HG03159 (cell line): Measurements from ENCODE around the gene SH3RF3.
"Not testable (repeated sequence)": the region's sequence is repeated elsewhere in the genome, so short reads cannot be mapped to it uniquely, and the experiment has no call there.

Experiments
- ATAC-seq: cut with Tn5 transposase; IDR thresholded peaks from one replicate; pipeline ENCODE4 v1.9.1; 2021; ENCODE audit warnings: mild to moderate bottlenecking, moderate library complexity; ENCODE audit not compliant: unreplicated experiment

The SH3RF3 gene

GRCh38 chr2:109128616-109129355 lies at the start of gene SH3RF3:
TSS of gene SH3RF3 (plus strand) at chr2:109129205.
- ATAC-seq = no peak

DNA sequence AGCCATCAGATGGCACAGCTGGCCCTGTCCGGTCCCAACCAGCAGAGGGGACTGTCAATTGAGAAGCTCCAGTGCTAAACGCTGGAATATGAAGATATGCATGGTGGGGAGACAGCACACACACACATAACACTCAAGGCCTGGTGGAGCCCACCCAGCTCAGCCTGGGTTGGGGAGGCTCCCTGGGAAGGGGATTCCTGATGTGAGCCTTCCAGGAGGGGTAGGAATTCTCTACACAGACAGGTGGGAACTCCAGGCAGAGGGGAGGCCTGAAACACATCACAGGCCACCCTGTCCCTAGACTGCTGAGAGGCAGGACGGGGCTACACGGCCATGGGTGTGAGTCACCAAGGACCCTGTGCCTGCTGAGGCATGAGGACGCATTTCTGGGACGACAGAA lies 49.4 kb upstream of the SH3RF3 start:
- ATAC-seq = no peak

- ATAC-seq = no peak
These were observed 48.9 kb upstream of the SH3RF3 start for GRCh38 chr2:109080109-109080508.

- no peak for ATAC-seq
These were observed 48.2 kb upstream of the SH3RF3 start for GRCh38 chr2:109080757-109081156.

DNA sequence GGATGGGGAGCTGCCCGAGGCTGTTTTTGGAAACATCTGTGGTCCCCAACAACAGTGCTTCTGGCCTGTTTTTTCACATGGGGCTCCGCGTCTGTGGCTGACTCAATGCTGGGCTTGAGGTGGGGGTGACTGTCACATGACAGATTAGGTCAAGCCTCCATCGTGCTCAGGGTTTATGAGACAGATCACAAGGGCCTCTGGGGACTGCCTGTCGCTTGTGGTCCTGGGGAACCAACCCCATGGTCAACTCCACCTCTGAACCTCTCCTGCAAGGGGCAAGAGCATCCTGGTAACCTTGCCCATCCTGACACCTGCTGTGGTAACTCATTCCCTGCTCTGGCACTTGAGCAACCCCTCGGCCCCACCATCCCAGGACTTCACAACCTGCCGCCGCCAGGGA lies 47.6 kb upstream of the SH3RF3 start:
- ATAC-seq = no peak

DNA sequence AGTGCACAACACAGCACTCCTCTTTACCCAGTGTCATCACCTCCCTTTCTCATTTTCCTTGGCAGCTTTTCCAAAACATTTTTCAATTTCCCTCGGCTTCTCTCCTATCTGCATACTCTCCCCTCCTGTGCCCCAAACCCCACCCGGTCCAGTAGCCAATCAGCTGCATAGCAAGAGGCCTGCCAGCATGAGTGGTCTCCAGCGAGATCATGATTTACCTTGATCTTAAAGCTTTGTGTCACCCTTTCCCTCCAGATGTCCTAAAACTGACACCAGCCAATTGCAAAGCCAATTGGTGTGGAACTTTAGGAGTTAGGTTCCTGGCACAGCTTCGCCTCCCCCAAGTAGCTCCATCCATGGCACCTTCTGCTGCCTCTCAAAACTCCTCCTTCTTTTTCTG lies 45.2 kb upstream of the SH3RF3 start:
- ATAC-seq = no peak

DNA sequence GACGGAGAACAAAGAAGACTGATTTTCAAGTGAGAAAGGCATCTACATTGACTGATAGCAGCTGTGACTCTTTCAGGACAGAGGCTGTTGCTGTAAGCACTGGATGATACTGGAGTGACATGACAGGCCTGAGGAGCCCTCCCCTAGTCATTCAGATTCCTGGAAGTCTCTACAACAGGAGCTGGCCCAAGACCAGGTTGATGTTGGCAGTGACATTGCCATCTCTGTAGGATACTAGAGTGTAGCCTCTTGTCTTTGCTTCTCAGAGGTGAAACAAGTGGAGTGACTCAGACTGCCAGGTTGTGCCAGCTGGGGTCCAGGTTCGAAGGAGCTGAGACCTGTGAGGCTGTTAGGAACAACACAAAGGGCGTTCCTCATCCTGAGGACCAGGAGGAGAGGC lies 44.7 kb upstream of the SH3RF3 start:
- no peak for ATAC-seq

GRCh38 chr2:109085912-109086742 lies 42.9 kb upstream of the SH3RF3 start:
- no peak for ATAC-seq

GRCh38 chr2:109086743-109087020 lies 42.3 kb upstream of the SH3RF3 start:
- no peak for ATAC-seq

- ATAC-seq = no peak
These were observed 41.8 kb upstream of the SH3RF3 start for GRCh38 chr2:109087055-109087663.

DNA sequence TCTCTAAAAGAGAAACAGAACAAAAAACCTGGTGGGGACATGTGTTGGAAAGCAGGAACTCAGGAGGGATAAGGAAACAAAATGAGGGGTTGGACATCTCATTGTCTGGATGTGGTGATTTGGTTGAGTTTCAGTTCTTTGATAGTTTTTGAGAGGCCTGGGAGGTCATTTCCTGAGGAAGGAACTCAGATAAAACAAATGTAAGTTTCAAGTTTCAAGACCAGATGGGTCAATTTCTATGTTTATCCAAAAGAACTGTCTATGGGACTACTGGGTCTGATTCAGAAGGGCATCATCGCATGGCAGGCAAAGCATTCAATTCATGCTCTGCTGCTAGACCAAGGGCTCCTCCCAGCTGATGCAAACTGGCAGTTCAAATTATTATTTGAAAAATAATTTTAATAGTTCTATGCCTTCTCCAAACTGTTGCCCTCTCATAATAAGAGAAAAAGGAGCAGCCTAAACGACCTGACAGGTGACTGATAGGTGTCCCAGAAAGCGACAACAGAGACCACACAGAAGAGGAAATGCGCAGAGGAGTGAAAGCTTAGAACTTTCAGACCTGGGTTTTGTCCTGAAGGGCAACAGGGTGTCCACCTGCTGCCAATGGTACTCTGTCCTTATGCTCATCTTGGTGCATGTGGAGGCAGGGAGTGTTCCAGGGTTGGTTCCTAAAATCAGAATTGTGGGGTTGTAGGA lies 39.3 kb upstream of the SH3RF3 start:
- no peak for ATAC-seq

GRCh38 chr2:109091526-109091925 lies 37.5 kb upstream of the SH3RF3 start:
- no peak for ATAC-seq

- ATAC-seq = no peak
These were observed 34.9 kb upstream of the SH3RF3 start for GRCh38 chr2:109094144-109094543.

DNA sequence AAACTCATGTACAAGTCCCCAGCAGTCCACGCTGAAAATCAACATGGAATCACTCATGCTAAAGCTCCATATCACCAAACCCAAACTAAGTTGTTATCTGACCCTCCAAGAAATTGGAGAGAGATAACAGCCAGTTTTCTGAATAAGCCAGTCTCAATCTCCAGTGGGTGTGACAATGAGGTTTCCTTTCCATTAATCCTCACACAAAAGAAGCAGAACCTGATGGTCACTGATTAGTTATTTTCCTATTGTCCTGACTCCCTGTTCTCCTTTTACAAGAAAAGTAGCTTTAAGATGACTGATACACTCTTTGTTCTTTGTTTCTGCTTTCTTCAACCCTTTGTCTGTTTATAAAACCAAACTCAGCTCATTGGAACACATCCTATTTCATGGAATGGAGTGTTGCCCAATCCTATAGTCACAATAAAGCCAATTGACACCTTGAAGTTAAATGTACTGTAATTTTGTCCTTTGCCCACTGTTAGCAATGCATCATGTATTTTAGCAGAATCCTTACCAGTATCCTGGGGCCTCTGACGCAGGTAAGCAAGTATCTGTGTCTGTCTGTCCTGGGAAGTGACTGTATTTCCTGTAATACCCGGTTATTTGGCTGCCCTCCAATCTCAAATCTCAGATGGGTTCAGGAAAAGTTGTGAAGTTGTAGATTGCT lies 30.6 kb upstream of the SH3RF3 start:
- no peak for ATAC-seq

- ATAC-seq = no peak
These were observed 30.1 kb upstream of the SH3RF3 start for GRCh38 chr2:109098921-109099273.

DNA sequence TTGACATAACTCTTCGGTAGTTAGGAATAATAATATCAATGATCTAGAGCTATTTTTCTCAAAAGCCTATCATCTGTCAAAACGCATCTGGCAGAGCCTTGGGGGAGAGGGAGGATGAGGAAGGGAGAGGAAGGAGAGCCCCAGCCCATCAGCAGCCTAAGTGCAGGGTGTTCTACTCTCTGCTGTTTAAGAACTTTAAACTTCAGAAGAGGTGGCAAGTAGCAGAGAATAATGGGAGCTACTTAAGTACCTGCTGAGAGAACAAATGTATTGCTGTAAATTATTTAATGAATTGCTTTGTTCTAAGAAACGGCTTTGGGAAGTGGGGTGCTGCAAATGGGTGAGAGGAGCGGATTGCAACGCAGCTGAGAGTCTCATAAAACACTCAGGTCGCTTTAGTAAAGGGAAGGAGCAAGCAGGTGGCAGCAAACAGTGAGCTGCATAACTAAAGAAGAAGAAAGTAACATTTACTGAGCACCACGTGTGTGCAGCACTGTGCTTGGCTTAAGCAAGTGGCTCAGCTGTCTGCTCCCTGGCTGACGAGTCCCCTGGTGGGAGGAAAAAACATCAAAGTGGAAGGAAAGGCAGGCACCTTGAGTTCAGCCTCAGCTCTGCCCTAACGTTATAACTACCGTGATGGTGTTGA lies 26.3 kb upstream of the SH3RF3 start:
- ATAC-seq = no peak

DNA sequence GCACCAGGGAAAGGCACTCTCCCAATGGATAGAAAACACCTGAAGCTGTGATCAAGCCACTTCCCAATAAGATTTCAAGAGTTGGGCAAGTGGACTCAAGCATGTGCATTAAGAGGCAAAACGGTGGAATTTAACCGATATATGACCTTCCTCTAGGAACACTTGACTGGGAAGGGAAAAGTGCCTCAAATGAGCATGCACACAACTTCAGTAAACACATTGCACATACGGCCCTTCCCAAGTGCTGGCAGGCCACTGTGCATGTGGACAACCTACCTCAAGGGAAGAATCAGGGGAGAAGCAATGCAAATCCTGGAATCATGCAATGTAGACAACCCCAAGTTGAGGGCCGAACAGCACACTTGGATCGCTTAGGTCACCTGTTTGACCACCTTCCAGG lies 23.9 kb upstream of the SH3RF3 start:
- no peak for ATAC-seq

DNA sequence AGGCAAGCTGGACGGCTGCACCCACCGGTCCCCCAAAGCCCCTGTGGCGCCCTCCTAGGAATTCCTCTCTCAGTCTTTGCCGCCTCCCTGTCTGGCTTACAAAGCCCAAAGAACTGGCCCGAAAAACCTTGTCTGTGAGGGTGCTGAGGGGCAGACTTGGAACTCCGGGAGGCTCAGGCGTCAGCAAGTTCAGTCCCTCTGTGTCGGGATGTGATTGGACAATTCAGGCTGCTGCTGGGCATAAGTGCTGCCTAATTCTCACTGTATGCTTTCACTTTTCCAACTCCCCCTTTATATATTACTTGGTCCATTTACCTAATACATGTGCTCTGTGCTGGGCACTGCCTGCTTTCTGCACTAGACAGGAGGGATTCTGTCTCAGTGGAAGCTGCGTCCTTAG lies 20.3 kb upstream of the SH3RF3 start:
- no peak for ATAC-seq

DNA sequence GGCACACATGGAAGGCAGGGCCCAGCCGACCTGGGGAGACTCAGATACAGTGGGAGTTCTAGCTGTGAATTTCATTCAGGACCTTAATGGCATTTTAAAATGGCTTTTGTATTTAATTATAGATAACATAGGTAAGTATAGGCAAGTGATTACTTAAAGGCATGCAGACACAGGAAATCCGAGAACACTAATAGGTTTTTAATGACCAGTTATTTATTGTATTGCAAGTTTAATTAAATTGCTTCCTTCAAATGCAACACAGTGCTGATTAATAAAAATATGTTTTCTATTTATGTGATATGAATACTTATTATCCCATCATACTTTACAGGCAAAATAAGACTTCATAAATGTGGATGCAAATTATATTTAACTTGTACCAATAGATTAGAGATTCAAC lies 19.7 kb upstream of the SH3RF3 start:
- ATAC-seq = no peak

GRCh38 chr2:109110170-109110569 lies 18.8 kb upstream of the SH3RF3 start:
- ATAC-seq = no peak

DNA sequence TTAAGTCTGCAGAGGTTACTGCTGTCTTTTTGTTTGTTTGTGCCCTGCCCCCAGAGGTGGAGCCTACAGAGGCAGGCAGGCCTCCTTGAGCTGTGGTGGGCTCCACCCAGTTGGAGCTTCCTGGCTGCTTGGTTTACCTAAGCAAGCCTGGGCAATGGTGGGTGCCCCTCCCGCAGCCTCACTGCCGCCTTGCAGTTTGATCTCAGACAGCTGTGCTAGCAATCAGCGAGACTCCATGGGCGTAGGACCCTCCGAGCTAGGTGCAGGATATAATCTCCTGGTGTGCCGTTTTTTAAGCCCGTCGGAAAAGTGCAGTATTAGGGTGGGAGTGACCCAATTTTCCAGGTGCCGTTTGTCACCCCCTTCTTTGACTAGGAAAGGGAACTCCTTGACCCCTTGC lies 11.8 kb upstream of the SH3RF3 start:
- ATAC-seq = not testable (repeated sequence)
